NOMO-1 treated with DMSO at 0.1 percent for 48 hours (cell line): ENCODE measurements around the gene CCL11.

Experiments used
- DNase-seq: peaks from one replicate; lab custom pipeline; 2025; ENCODE audit not compliant: unreplicated experiment; lab: John Stamatoyannopoulos, UW

CCL11 gene

DNA sequence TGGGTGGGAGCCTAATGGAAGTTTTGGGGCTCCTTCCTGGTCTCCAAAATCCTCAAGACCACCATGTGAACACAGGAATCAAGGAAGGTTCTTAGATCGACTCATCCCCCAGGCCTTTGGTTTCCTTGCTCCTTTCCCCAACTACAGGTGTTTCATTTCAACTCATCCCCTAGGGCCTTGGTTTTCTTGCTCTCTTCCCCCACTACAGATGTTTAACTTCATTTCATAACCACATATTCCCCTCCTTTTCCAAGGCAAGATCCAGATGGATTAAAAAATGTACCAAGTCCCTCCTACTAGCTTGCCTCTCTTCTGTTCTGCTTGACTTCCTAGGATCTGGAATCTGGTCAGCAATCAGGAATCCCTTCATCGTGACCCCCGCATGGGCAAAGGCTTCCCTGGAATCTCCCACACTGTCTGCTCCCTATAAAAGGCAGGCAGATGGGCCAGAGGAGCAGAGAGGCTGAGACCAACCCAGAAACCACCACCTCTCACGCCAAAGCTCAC, at the start of gene CCL11:
CCL11 (plus strand) TSS at position 457 of the 507 bp plus-strand sequence. CDS start 67 bp downstream, outside the sequence.
- DNase-seq, result no peak

DNA sequence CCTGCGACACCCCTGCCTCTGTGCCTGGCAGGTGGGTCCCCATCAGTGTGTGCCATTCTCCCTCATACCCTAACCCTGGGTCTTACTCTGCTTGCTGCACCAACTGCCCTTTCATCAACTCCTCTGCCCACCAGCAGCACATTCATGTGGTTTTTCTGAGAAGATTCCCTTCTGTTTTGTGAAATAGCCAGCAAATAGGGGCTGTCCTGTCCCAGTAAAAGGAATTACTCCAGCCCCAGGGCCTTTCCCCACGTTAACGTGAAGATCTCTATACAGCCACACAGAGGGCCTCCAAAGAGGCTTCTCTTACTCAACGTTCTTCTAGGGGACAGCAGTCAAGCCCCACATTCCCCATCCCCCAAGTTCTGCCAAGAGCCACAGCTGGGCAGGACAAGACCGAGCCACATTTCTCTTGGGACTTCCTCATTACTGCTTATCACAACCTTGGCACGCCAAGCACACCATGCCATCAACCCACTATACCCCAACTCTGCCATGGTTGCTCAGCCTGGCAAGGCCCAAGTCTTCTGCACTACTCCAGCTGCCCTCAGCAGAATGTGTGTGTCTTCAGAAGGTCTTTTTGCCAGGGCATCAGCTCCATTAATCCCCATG, 49.2 kb upstream of the CCL11 start:
- peak; percentile 60 for DNase-seq

DNA sequence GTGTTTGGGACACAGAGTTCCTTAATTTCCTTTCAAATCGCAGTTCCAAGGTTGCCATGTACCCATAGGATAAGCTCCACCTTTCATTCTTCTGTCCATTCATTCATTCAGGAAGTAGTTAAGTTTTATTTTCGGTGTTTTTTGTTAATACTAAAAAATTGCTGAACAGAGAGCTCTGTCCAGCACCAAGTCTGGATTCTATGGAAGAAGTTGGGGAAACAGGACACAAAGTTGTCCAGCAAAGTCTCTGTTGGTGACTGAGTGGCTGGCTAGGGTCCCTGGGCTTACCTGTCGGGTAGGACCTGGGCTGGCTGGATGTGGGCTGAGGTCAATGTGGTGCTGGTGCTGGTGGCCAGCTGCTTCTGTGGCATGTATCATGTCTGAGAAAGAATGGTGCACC, 48.1 kb upstream of the CCL11 start:
- DNase-seq, result no peak

DNA sequence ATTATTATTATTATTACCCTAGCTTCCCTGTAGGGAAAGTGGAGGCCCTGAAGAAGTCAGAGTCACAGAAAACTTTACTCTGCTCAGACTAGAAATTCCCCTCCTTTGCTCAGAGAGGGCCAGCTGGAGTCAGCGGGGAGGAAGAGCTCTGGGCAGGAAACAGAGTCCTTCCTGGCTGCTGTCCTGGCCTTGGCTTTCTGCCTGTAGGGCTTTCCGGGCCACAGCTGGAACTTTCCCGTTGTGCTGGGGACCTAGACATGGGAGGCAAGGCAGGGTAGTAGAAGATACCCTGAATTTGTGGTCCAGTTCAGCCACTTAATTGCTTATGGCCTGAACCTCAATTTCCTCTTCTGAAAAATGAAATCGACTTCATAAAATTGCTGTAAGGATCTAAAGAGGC, 44.5 kb upstream of the CCL11 start:
- peak; percentile 45 for DNase-seq

DNA sequence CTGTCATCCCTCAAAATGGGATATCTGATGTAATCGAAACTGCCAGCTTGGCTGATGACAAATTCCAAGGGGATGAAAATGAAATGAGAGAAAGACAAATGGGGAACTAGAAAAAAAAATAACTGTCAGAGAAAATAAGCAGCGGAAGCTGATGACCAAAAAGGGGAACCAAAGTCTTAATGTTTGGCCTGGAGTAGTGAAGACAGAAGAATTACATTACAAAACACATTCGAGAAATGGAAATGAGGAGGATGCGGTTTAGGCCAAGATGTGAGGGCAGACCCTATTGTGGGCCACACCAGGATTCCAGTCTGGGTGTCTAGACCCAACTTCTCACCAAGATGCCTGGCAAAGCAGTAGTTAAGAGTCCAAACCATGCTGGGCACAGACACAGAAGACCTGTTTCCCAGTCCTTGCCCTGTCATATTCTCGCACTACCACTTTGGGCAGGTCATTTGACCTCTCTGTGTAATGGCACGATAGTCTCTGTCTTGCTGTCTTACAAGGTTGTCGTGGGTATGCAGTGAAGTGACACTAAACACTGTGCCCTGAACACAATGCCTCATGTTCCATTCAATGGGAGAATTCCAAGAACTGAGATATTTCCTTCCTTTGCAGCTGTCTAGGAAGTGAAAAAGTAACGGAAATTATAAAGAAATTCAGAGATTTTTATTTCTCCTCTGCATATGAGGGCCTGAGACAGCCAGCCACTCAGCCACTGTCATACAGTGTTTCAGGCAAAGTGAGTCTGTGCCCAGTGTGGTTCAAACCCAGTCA, 42.8 kb upstream of the CCL11 start:
- DNase-seq, result peak; percentile 96

DNA sequence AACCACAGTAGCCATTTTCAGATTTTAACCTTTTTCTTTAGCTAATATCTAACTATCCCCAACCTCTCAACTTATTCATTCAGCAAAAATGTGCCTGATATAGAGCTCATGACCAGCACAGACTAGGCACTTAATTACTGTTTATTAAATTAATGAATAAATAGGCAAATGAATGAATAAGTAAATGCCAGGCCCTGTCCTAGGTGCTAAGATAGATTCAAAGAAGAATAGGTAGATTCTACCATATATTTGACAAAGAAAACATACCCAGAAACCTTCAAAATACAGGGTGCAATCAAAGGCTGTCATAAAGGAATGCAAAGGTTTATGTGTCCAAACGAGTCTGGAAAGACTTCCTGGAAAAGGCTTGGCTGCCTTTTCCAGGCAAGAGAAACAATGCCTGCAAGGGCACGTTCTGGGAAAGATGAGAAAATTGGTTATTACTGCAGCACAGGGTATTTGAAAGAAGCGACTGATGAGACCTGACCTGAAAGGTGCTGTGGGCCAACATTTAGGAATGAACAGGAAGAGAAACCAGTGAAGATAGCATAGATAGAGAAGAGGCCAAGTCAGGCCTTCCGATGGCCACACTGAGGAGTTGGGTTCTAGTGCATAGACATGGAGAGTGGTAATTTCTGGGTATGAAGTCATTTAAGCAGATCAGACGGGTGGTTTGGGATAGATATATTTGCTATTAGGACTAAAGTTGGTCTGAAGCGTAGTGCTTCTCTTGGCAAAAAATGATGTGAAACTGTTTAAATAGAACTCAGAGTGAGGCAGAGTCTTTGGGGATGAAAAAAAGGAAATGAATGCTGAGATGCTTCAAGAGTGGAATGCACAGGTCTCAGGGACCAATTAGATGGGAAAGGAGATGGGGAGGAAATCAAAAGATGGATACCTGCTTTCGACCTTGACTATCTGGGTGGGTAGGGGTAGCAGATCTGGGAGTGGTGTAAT, 41.9 kb upstream of the CCL11 start:
- peak; percentile 54 for DNase-seq

DNA sequence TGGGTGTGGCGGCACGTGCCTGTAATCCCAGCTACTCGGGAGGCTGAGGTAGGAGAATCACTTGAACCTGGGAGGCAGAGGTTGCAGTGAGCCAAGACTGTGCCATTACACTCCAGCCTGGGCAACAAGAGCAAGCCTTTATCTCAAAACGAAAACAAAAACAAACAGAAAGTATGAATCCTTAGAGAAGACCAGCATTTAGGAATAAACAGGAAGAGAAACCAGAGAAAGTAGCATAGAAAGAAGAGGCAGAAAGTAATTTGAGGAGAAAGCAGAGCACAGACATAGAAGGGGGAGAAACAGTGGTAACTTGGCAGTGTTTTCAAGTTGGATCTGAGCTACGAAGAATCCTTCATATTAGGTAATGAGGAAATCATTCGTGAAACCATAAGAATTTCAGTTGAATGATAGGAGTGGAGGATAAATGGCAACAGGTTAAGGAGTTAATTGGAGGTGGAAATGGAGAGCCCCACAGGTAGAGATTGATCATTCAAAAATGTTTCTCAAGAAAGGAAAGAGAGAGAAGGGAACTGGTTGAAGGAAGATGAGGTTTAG, 40.1 kb upstream of the CCL11 start:
- DNase-seq, result peak; percentile 30

DNA sequence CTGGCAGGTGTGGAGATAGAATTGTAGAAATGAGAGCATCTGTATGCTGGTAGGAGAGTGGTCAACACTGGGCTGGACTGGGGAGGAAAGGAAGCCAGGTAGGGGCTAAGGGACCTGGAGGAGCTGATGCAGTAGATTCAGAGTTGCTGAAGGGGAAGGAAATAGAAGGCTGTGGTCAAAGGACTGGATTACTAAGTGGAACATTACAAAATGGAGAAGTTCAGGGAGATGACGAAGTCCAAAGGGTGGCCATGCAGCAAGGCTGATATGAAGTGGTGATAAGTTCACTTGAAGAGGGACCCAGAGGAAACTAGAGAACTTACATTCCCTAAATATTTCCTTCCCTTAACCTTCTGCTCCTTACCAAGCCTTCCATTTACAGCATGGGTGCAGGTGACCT, 39.1 kb upstream of the CCL11 start:
- peak; percentile 96 for DNase-seq

DNA sequence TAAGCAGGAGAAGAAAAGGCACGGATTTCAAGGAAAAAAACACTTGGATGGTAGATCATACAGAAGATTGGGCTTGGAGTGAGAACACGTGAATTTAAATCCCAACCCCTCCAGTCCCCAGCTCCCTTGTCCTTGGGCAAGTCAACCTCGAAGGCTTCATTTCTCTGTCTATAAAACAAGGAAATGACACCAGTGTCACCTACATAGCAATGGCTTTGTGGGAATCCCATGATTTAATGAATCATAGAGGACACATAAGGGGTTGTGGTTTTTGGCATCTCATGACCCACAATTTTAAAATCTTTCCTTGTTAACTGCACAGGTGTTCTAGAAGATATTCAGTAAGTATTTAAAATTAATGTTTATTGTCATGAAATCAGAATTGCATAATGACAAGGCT, 38.7 kb upstream of the CCL11 start:
- peak; percentile 31 for DNase-seq

DNA sequence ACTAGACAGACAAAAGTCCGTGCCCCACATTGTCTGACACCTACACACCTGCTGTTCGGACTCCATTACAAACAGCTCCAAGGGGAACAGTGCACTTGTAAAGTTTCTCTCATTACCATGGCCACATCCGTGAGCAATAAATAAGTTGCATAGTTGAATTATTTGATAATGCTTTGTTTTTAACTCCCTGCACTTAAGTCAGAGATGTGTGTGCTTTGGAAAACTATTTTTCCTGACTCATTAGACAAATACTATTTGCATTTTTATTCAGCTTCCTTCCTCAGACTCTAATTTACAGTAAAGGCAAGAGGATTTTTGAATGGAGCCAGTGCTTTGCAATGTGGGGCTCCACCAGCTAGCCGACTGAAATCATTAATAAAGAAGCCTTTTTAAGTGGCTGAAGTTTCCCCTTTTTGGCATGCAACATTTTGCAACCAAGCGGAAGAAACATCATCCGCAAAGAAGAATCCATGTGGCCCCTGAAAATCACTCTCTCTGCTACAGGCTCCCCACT, 37.0 kb upstream of the CCL11 start:
- DNase-seq, result peak; percentile 76

DNA sequence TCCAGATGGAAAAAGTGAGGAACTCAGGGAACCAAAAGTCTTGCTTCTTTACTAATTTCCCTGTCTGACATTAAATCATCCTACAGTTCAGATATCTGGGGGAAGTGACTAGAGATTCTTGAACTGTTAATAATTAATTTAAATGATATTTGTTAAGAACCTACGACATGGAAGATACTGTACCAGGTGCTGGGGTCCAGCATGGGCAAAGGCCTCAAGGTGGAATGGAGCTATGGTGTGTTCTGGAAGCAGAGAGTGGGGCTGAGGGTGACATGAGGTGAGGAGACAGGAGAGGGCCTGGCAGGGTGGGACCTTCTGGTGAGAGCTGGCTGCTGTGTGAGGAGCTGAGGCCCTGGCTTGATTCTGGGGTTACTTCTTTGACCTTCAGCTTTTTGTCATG, 36.5 kb upstream of the CCL11 start:
- no peak for DNase-seq

DNA sequence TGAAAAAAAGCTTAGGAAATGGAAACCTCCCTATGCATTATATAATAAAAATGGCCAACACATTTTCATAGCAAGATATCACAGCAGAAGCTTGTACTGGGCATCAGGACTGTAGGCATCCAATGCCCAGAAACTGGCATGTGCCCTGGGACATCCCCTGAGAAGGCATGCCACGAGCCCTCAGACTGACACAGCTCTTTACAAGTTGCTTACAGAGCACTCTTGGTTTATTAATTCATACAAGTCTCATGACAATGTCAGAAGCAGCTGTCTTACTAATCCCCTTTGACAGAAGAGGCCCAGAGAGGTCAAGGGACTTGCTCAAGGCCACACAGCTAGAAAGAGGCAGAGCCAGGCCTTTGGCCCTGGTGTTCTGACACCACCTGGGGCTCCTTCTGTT, 36.1 kb upstream of the CCL11 start:
- no peak for DNase-seq

DNA sequence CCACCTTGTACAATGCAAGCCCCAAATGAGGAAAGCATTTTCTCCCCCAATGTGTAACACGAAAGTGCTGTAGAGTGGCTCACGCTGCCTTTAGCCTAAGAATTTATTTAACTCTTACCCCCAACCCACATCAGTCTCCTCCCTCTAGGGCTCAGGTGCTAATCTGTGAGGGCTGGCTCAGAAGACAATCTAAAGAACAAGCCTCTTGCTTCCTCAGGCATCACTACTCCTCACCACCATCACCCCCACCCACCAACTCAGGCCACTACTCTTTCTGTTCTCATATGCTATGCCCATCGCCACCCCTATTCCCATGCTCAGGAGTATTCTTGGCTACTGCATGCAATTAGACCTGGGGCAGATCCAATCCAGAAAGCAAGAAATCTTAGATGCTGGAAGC, 34.4 kb upstream of the CCL11 start:
- no peak for DNase-seq

DNA sequence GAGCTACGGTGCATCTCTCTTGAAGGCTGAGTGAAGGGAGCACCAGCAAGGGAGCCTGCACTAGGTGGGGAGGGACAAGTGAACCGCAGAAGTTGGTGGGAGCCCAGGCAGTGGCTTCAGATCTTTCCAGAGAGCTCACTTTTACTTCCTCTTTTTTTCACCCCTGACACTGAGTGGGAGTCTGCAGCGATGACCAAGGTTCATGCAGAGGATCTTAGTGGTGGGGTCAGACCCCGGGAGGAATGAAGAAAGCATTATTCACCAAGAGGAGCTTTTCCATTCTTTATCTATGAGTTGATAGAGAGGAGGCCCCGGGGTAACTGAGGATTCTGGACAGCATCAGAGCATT, 33.5 kb upstream of the CCL11 start:
- peak; percentile 91 for DNase-seq

DNA sequence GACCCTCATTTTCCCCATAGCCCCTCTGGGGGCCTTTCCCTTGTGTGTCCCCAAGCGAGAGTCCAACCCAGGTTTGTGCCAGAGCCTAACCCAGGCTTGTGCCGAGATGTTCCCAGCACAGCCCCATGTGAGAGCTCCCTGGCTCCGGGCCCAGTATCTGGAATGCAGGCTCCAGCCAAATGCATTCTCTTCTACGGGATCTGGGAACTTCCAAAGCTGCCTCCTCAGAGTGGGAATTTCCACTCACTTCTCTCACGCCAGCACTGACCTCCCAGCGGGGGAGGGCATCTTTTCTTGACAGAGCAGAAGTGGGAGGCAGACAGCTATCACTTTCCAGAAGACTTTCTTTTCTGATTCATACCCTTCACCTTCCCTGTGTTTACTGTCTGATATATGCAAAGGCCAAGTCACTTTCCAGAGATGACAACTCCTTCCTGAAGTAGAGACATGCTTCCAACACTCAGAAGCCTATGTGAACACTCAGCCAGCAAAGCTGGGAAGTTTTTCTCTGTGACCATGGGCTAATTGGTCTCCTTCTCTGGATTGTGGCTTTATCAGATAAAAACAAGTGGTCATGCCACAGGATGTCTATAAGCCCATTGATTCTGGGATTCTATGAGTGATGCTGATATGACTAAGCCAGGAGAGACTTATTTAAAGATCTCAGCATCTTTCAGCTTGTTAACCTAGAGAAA, 33.0 kb upstream of the CCL11 start:
- DNase-seq, result no peak

DNA sequence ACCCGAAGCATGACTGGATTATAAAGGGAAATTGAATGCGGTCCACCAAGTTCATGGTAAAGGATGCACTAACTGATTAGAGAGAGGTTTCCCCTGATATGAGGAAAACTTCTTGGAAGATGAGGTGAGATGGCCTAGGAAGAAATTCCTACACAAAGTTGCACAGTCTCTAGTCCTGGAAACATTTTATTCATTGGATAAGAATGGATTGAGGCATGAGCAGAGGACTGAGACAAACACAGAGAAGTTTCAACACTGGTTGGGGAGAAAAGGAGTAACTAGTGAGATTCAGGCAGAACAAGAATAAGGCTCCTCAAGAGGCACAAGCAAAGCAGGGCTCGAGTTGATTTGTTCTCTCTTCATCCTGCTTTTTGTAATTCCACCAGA, 32.4 kb upstream of the CCL11 start:
- no peak for DNase-seq

DNA sequence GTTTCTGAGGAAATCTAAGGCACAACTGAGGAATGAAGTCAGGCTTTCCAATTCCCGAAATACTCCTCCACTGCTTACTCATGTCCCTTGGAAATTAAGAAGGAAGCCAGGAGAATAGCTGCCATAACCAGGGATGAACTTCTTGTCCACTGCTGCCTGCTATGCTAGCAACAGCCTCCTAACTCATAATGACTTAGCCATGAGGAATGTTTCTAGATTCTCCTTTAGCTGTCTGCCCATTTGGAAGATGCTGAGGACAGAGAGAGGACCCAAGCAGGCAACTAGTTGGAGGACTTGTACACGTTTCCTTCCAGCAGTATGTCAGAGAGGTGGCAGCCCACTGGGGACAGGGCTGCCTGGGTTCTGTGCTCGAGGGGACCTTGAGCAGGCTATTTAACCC, 31.4 kb upstream of the CCL11 start:
- DNase-seq, result no peak

DNA sequence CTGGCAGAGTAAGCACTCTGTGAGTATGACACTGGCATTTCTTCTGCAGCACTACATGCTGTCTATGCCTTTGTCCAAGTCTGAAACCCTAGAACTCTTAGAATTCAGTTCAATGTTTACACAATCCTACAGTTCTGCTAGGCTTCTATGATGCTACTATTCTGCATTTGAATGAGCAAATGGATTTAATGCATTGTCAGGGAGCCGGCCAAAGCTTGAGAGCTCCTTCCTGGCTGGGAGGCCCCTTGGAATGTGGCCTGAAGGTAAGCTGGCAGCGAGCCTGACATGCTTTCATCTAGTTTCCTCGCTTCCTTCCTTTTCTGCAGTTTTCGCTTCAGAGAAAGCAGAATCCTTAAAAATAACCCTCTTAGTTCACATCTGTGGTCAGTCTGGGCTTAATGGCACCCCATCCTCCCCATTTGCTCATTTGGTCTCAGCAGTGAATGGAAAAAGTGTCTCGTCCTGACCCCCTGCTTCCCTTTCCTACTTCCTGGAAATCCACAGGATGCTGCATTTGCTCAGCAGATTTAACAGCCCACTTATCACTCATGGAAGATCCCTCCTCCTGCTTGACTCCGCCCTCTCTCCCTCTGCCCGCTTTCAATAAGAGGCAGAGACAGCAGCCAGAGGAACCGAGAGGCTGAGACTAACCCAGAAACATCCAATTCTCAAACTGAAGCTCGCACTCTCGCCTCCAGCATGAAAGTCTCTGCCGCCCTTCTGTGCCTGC, 30.7 kb upstream of the CCL11 start, which contains the start of gene CCL2:
CCL2 (plus strand) TSS at position 635 of the 730 bp plus-strand sequence; CDS start at position 700, 65 bp downstream.
- DNase-seq, result peak; percentile 41

DNA sequence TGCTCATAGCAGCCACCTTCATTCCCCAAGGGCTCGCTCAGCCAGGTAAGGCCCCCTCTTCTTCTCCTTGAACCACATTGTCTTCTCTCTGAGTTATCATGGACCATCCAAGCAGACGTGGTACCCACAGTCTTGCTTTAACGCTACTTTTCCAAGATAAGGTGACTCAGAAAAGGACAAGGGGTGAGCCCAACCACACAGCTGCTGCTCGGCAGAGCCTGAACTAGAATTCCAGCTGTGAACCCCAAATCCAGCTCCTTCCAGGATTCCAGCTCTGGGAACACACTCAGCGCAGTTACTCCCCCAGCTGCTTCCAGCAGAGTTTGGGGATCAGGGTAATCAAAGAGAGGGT, 30.2 kb upstream of the CCL11 start:
- no peak for DNase-seq

DNA sequence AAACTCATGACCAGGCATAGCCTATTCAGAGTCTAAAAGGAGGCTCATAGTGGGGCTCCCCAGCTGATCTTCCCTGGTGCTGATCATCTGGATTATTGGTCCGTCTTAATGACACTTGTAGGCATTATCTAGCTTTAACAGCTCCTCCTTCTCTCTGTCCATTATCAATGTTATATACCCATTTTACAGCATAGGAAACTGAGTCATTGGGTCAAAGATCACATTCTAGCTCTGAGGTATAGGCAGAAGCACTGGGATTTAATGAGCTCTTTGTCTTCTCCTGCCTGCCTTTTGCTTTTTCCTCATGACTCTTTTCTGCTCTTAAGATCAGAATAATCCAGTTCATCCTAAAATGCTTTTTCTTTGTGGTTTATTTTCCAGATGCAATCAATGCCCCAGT, 29.7 kb upstream of the CCL11 start:
- DNase-seq, result no peak
